Measurements from ENCODE around the gene KIF2C.
"Not testable (repeated sequence)": the region's sequence is repeated elsewhere in the genome, so short reads cannot be mapped to it uniquely, and the experiment has no call there.

Gene KIF2C

DNA sequence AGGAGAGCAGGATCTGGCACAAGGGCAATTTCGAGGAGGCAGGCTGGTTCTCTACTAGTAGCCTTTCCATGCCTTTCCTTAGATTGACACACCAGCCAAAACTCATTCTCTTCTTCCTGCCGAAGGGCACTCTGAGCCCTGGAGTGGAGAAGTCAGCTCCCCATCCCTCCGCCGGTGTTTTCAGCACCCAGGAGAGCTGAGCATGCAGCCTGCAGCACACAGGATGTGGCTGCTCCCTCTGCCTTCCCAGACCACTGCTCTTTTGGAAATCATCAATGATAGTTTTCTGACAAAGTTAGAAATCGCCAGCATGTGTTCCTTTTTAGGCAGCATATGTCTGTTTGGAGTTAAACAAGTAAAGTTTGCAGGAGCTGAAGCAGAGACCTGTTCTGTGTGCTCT, 20.3 kb upstream of the KIF2C start:
- DNase-seq (ENCODE audit: low read depth) = no peak

DNA sequence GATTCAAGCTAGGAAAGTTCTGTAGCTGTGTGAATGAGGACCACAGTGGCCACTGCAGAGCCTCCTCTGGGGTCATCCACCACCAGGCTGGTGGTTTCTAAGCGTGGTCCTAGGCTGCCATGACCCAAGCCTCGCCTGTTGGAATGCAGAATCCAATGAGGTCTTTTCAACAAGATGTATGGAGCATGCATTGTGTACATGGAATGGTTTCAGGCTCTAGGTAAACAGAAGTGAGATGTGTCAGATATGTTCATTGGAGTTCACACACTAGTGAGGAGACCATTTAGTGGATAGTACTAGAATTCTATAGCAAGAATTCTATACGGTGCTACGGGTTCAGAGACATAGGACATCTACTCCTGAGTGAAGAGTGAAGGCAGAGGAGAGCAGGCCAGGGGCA, 19.4 kb upstream of the KIF2C start:
- DNase-seq (ENCODE audit: low read depth) = no peak

DNA sequence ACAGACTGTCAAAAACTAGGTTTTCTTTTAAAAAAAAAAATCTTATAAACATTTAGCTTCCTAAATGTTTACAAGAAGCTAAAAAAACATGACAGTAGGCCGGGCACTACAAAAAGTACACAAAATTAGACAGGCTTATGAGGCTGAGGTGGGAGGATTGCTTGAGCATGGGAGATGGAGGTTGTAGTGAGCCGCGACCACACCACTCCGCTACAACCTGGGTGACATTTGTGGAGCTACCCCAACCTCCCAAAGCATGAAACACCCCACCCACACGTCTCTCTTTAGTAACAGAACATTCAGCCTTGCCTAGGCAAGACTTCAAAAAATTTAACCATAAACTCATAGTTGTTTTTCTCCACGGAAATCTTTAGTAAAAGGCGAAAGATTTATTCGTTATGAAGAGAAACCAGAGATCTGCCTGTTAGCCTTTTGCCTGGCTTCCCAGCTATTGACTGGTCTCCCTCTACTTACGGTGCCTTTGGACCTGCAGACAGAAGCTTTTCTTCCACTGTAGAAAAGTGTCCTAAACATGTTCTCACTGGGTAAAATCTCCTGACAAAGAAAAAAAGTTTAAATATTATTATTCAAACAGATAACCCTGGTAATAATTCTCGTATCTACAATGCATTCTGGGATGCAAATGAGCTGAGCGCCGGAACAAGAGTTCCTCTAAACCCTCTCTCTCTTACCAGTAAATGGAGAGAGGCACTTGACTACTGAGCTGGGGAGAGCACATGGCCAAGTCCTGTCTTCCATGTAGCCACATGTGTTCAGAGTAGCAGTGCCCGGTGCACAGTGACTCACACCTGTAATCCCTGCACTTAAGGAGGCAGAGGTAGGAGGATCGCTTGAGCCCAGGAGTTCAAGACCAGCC, 17.9 kb upstream of the KIF2C start:
- DNase-seq (ENCODE audit: low read depth) = peak; percentile 50

DNA sequence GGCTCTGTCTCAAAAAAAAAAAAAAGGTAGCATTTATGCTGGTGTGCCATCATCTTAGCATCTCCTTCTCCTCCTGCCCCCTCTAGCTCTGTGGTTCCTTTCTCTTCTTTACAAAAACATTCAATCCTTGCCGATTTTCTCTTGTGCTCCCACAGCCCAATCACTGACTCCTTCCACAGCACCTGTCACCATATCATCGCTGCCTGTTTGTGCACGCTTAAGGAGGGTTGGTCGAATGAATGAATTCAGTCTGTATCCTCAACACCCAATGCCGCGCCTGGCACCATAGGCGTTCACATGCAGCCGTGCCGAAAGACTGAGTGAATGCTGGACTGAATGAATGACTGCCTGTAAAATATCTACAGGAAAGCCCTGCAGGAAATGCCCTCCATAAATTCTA, 16.6 kb upstream of the KIF2C start:
- DNase-seq (ENCODE audit: low read depth) = no peak

DNA sequence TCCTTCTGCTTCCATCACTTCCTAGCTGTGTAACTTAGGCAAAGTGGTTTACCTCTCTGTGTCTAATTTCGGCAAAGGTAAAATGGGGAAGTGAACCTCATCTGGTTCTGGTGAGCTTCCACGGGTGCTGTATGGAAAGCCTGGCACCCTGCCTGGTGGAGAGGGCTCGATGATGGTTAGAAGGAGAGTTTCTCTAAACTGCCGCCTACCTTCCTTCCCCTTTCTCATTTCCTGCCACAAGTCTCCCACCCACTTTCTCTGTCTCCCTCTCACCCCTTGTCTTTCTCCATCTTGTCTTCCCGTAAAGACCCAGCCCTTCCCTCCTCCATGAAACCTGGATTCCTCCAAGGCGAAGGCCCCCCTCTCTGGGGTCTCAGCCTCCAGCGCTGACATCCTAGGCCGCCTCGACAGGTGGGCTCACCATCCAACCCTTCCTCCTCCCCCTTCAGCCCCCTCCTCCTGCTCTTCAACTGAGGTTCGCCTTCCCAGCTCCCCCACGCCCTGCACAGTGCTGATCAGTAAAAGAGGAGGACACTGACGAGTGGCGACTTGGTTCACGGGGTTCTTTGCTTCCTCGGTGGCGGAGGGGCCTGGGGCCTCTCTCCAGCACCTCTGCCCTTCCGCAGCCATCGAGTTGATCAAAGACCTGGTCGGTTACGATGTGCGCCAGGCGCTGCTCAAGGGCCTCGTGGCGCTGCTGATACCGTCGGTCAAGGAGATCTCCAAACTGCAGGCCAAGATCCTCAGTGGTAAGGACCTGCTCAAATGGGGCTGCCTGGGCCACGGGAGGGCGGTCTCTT, 15.9 kb upstream of the KIF2C start:
- no peak for DNase-seq (ENCODE audit: low read depth)

DNA sequence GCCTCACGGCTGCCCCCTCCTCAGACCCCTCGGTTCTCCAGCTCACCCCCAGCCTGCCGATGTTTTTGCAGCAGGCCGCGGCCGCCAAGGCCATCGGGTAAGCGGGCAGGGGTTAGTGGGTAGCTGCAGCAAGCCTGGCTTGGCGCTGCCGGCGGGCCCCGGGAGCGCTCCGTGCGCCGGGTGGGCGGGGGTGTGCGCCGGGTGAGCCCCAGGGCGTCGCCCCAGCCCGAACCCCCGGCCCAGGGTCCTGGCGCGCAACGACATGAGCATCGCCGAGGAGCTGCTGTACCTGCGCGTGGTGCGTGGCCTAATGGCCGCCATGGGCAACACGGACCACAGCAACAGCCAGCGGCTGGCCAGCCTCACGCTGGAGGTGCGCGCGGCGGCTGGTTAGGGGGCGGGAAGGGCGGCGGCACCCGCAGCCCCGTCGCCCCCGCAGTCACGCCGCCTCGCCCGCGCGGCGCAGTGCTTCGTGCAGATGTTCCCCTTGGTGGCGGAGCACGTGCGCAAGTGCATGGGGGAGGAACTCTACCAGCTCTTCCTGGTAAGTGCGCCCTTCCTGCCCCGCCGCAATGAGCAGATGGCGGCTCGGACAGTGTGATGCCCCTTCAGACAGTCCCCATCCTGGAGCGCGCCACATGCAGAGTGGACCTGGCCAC, 15.2 kb upstream of the KIF2C start:
- DNase-seq (ENCODE audit: low read depth) = no peak

DNA sequence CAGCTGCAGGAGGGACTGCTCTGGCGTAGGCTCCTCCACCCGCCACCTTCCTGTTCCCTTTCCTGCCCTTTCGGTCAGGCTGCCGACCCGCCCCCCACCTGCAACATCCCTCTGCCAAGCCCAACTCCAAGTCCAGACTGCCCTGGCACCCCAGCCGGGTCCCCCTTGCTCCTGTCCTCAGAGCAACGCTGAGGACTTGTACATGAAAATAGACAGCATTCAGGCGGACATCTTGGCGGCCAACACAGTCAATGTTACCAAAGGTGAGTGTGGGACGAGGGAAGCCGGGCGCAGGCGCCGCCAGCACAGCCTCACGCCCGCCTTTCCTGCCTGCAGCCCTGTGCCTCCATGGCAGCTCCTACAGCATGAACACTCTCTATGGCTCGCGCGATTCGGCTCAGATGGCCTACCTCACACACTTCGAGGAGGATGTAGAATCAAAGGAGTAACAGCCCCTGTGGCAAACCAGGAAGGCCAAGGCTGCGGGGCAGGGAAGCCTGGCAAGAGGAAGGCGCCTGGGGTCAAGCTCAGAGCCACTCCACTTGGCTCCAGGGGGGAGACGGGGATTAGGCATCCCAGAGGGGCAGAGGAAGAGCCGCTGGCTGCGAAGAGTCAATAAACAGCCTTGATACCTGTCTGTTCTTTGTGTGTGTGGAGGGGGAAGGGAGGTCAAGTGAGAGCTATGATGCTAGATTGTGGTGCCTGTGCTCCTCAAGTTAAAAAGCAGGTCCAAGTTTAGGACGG, 14.5 kb upstream of the KIF2C start:
- no peak for DNase-seq (ENCODE audit: low read depth)

DNA sequence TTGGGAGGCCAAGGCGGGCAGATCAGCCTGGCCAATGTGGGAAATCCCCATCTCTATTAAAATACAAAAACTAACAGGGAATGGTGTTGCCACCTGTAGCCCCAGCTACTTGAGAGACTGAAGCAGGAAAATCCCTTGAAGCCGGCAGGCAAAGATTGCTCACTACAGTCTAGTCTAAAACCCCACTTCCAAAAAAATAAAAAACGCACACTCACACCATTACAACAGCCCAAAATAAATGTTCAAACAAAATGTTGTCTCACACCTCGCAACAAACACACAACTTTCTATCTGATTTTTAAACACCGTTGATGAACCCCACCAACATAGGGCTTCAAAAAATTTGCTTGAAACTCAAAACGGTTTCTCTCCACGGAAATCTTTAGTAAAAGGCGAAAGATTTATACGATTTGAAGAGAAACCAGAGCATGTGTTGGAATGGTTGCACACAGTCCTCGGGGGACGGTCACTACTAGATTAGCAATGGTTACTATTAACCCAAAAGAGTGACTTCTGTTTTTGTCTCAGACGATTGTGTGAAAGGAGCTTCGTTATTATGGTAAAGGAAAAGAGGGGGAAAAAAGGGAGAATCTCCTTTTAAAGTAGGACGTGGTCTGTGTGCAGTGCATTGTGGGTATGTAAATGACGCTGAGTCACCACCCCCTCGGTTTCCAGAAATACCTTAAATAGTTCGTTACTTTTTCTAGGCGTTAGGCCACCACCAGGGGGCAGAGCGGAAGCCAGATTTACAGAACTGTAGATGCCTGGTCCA, 8.7 kb upstream of the KIF2C start, which contains the start of gene RNU5D-1:
Gene RNU5D-1, minus strand, starts transcription at position 430 of the 772 bp plus-strand sequence.
- peak; percentile 94 for DNase-seq (ENCODE audit: low read depth)

DNA sequence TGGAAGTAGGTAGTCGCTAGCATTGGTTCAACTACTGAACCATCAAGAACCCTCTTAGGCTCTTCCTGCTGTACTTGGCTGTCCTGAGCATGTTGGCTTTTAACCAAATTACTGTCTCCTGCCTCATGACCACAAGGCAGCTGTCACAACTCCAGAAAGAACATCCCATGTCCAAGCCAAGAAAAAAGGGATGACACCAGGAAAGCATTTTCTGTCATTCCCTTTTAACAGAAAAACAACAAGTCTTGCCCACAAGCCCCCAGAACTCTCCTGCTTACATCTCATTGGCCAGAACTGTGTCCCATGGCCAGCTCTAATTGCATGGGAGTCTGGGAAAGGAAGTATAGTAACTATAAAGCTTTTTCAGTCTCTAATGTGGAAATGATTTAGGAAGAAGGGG, 6.3 kb upstream of the KIF2C start:
- no peak for DNase-seq (ENCODE audit: low read depth)

DNA sequence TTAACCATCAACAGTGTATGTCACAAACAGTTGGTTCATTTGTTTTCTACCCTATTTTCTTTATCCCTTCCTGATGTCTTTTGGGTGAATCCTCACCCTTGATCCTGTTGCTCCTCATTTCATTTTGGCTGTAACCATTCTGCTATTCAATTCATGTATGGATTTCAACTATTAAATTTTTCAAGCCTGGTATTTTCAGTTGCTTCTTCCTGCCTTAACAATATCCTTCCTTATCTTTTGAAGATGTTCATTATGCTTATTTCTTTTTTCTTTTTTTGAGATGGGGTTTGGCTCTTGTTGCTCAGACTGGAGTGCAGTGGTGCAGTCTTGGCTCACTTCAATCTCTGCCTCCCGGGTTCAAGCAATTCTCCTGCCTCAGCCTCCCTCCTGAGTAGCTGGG, 5.9 kb upstream of the KIF2C start:
- DNase-seq (ENCODE audit: low read depth) = no peak

DNA sequence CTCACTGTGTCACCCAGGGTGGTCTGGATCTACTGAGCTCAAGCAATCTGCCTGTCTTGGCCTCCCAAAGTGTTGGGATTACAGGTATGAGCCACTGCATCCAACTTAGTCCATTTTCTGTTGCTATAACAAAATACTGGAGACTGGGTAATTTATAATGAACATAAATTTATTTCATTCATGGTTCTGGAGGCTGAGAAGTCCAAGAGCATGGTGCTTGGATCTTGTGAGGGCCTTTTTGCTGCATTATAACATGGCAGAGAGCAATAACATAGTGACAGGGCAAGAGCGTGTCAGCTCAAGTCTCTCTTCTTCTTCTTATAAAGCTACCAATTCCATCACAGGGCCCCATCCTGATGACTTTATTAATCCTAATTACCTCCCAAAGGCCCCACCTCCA, 3.6 kb upstream of the KIF2C start:
- no peak for DNase-seq (ENCODE audit: low read depth)

DNA sequence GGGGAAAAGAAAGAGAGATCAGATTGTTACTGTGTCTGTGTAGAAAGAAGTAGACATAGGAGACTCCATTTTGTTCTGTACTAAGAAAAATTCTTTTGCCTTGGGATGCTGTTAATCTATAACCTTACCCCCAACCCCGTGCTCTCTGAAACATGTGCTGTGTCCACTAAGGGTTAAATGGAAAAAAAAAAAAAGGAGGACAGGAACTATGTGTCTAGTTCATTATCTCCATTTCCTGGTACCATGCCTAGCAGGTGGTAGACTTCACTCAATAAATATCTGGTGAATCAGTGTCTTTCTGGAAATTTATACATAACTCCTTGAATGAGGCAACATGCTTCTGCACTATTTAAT, 707 bp upstream of the KIF2C start:
- DNase-seq (ENCODE audit: low read depth) = not testable (repeated sequence)

DNA sequence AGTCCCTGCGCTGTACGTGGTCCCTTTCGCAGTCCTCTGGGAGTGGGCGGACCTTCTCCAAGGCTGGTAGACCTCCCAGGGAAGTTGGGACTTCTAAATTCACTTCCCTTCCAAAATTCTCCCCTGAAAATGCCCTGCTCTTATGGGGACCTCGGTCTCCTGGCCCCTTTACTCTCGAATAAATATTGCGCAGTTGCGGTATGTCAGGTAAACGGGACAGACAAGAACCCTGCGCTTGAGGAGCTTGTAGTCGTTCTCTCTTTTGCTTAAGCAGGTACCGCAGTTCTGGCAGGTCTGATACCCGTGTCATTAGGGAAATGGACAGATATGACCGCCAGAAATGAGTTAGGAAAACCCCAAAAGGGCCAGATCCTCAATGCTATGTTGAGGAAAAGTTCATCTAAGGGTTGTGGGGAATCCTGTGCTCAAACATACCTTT, 561 bp downstream of the KIF2C start:
- DNase-seq (ENCODE audit: low read depth) = no peak

DNA sequence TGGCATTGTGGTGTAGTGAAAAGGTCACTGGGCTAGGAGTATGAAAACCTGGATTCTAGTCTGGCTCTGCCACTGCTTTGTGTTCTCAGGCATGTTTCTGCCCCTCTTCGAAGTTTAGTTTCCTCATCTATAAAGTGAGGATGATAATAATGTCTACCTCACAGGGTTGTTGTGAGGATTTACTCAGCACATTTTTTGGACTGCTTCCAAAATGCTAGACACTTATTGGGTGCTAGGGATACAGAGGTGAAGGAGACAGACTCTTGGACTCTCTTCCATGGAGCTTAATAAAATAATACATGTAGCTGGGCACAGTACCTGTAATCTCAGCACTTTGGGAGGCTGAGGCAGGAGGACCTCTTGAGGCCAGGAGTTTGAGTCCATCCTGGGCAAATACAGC, 3.6 kb downstream of the KIF2C start:
- DNase-seq (ENCODE audit: low read depth) = no peak

DNA sequence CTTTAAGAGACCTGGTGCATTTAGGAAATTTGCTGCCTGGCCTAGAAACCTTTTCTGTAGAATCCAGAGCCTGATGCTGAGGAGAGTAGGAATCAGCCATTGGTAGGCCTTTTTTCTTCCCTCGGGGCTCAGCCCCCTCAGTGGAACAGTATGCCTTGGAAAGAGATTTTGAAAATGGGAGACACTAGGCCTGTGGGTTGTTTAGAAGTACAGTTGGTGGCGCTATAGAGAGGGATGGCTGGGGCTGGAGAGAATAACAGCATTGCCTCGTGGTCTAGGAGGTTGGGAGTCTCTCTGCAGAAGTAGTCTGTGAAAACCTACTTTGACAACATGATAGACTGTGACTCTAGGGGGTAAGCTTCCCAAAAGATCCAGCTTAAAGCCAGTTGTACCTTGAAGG, 8.2 kb downstream of the KIF2C start:
- no peak for DNase-seq (ENCODE audit: low read depth)

DNA sequence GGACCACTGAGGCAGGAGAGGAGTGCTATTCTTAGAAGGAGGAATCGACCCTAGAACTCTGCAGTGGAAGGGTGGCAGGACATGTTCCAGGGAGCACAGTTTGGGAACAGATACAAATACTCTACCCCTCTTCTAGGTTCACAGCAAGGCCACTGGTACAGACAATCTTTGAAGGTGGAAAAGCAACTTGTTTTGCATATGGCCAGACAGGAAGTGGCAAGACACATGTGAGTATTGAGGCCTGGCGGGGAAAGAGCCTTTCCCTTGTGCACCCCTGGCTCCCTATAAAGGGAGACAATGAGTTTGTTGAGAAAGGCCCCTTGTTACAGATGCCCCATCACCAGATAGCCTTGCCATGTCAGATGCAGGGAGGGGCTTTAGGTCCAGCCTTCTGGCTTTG, 17.8 kb downstream of the KIF2C start:
- DNase-seq (ENCODE audit: low read depth) = no peak

DNA sequence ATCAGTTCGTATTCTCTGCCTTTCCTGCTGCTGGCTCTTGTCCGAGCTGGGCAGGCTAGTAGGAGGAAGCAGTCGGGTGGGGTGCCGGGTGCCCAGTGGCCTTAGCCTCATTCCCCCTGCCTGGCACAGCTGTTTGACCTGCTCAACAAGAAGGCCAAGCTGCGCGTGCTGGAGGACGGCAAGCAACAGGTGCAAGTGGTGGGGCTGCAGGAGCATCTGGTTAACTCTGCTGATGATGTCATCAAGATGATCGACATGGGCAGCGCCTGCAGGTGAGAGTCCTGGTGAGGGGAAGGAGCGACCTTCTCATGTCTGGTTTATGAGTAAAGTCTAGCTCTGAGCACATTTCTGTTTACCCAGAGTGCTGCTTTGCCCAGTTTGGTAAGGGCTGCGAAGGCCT, 19.4 kb downstream of the KIF2C start:
- DNase-seq (ENCODE audit: low read depth) = no peak

DNA sequence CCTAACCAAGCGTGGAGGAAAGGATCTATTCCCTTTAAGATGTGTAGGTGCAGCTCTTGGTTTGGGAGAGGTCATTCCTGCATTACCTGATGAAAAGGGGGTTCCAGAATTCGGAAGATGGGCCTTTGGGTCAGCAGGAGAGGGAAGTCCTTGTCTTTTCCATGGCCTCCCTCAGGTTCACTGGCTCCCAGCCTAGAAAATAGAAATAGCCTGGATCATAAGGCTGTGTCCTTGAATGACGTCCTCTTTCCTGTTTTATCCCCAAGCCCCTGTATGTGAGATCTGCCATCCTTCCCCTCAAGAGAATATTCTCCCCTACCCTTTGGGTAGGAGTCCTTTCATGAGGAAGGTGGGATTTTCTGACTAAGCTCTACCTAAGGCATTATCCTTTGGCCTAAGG, 21.2 kb downstream of the KIF2C start:
- DNase-seq (ENCODE audit: low read depth) = no peak

DNA sequence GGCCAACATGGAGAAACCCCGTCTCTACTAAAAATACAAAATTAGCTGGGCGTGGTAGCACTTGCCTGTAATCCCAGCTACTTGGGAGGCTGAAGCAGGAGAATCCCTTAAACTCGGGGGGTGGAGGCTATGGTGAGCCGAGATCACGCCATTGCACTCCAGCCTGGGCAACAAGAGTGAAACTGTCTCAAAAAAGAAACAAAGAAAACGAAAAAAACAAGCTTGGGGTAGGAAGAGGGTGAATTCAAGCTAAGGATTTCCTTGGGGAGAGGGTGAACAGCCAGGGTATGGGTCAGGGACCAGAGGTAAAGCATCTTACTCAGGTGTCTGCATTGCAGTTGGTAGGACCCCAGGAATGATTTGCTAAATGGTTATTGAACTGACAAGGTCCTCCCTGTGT, 26.8 kb downstream of the KIF2C start:
- DNase-seq (ENCODE audit: low read depth) = not testable (repeated sequence)

DNA sequence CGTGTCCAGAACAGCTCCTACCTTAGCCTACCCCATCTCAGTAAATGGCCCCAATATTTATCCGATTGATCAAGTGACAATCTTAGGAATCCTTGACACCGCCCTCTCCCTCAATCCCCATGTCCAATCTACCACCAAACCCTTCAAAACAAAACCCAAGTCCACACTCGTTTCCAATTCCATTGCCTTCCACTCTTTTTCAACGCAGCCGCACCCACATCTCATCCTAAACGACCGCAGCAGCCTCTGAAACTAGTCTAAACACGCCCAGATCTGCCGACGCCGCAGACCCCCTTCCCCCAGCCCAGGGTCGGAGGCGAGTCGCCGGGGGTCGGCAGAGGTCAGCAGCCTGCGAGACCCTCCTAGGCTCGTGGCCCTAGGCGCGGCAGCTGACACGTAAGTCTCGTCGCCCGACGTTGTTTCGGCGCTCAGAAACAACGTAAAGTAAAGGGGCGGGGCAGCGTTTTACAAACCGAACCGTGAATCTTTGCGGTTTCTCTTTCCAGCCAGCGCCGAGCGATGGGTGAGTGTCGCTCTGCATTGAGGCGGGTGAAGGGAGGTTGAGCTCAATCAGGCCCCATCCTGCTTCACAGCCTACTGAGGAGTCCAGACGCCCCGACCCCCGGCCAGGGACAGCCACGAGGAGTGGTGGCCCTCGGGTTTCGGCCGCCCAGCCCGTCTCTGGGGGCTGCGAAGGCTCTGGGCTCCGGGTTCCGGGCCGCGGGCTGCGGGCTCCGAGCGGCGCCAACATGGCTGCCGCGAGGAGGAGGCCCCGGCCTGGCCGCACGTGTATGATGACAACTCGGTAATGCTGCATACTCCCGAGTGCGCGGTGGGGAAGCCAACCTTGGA, 35.7 kb downstream of the KIF2C start, which contains the start of gene RPS8:
Gene RPS8, plus strand, starts transcription at position 463 of the 852 bp plus-strand sequence. Its CDS starts 57 bp downstream, at position 520.
- DNase-seq (ENCODE audit: low read depth) = peak; percentile 80

Data from activated T-cell treated with anti-CD3 and anti-CD28 coated beads for 1 hour (primary cell).